WTC11 (cell line): ENCODE results near the gene FHIT.

Experiments
- TEAD4 ChIP-seq: sonication (generic); formaldehyde crosslinking; IDR thresholded peaks from 2 replicates; pipeline ENCODE4 v1.8.0; 2022; ENCODE audit warnings: mild to moderate bottlenecking, missing genetic modification reagents
- USF2 ChIP-seq: sonication (generic); formaldehyde crosslinking; IDR thresholded peaks from 2 replicates; pipeline ENCODE4 v1.8.1; 2023; ENCODE audit warnings: mild to moderate bottlenecking, missing genetic modification reagents, moderate library complexity

- TF ChIP-seq TEAD4 (CRISPR knock-in tag) (no peak), USF2 (CRISPR knock-in tag) (no peak)
Observed at GRCh38 chr3:60906283-60906682, 345.0 kb downstream of the FHIT start.
